ENCODE results near the gene RALGAPB.
"Not testable (repeated sequence)": the region's sequence is repeated elsewhere in the genome, so short reads cannot be mapped to it uniquely, and the experiment has no call there.

DNA sequence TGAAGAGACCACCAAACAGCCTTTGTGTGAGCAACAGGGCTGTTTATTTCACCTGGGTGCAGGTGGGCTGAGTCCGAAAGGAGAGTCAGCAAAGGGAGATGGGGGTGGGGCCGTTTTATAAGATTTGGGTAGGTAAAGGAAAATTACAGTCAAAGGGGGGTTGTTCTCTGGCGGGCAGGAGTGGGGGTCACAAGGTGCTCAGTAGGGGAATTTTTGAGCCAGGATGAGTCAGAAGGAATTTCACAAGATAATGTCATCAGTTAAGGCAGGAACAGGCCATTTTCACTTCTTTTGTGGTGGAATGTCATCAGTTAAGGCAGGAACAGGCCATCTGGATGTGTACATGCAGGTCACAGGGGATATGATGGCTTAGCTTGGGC lies 119.8 kb downstream of the RALGAPB start:
- TF ChIP-seq, protein P1, sequence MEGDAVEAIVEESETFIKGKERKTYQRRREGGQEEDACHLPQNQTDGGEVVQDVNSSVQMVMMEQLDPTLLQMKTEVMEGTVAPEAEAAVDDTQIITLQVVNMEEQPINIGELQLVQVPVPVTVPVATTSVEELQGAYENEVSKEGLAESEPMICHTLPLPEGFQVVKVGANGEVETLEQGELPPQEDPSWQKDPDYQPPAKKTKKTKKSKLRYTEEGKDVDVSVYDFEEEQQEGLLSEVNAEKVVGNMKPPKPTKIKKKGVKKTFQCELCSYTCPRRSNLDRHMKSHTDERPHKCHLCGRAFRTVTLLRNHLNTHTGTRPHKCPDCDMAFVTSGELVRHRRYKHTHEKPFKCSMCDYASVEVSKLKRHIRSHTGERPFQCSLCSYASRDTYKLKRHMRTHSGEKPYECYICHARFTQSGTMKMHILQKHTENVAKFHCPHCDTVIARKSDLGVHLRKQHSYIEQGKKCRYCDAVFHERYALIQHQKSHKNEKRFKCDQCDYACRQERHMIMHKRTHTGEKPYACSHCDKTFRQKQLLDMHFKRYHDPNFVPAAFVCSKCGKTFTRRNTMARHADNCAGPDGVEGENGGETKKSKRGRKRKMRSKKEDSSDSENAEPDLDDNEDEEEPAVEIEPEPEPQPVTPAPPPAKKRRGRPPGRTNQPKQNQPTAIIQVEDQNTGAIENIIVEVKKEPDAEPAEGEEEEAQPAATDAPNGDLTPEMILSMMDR (IDR thresholded peaks at IDR 0.05; ENCODE audit: low read length): not testable (repeated sequence)
- not testable (repeated sequence) for TF ChIP-seq EZH2 (optimal IDR thresholded peaks at IDR 0.05; ENCODE audit: low read depth, low read length); EZH2phosphoT487 (IDR thresholded peaks at IDR 0.05; ENCODE audit: low read length)

Measured in MM.1S (cell line).